ENCODE results near the gene PIBF1. TPM values are rescaled to one million over a fixed set of nuclear protein-coding genes. Genes with fewer than 3 reads are reported as not detected.

The PIBF1 gene
- total and polyA plus RNA-seq, 10 of the 15 experiments (the other 5 are each of a cell fraction or from before 2014, with no cell fraction given): 6.4 to 24.5 (median 11.1) TPM

GRCh38 chr13:73061473-73061872 lies 279.5 kb downstream of the PIBF1 start (continued):
- TF ChIP-seq KLF5 (IDR thresholded peaks at IDR 0.05; ENCODE audit: partially characterized antibody) (no peak), MXI1 (IDR thresholded peaks at IDR 0.05; ENCODE audit: low read depth, low read length) (no peak), EZH2 (IDR thresholded peaks at IDR 0.05; ENCODE audit: borderline replicate concordance, control insufficient read depth, low read depth, low read length) (no peak), STAT3 (IDR thresholded peaks at IDR 0.05; ENCODE audit: low read depth, low read length) (no peak), HCFC1 (IDR thresholded peaks at IDR 0.05; ENCODE audit: low read length) (no peak), TCF12 (IDR thresholded peaks at IDR 0.05; ENCODE audit: low read depth, low read length) (no peak), MTA2 (IDR thresholded peaks at IDR 0.05; ENCODE audit: low read depth) (no peak), SMC3 (IDR thresholded peaks at IDR 0.05; ENCODE audit: borderline replicate concordance, low read length) (no peak), IRF4 (IDR thresholded peaks at IDR 0.05; ENCODE audit: low read depth, low read length) (no peak), STAT1 (conservative IDR thresholded peaks at IDR 0.05) (no peak), PAX8 (IDR thresholded peaks at IDR 0.05) (no peak), NR2F1 (conservative IDR thresholded peaks at IDR 0.05) (no peak)
- TF ChIP-seq, protein P1, sequence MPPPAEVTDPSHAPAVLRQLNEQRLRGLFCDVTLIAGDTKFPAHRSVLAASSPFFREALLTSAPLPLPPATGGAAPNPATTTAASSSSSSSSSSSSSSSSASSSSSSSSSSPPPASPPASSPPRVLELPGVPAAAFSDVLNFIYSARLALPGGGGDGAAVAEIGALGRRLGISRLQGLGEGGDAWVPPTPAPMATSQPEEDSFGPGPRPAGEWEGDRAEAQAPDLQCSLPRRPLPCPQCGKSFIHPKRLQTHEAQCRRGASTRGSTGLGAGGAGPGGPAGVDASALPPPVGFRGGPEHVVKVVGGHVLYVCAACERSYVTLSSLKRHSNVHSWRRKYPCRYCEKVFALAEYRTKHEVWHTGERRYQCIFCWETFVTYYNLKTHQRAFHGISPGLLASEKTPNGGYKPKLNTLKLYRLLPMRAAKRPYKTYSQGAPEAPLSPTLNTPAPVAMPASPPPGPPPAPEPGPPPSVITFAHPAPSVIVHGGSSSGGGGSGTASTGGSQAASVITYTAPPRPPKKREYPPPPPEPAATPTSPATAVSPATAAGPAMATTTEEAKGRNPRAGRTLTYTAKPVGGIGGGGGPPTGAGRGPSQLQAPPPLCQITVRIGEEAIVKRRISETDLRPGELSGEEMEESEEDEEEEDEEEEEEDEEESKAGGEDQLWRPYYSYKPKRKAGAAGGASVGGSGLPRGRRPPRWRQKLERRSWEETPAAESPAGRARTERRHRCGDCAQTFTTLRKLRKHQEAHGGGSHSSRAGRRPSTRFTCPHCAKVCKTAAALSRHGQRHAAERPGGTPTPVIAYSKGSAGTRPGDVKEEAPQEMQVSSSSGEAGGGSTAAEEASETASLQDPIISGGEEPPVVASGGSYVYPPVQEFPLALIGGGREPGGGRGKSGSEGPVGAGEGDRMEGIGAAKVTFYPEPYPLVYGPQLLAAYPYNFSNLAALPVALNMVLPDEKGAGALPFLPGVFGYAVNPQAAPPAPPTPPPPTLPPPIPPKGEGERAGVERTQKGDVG (CRISPR knock-in tag; IDR thresholded peaks at IDR 0.05): no peak

All from GM12878 (cell line).